Neuronal stem cell (in vitro differentiated cells): ENCODE data around the gene ENPP6.

Source experiments
- DNase-seq: peaks from one replicate; pipeline ENCODE4 v3.0.0-alpha.2; 2013; ENCODE audit warnings: low spot score
- H2AFZ ChIP-seq: one replicate; pipeline ENCODE4 v1.6.1; 2013; ENCODE audit warnings: mild to moderate bottlenecking, low read length, inconsistent platforms
- H2AK5ac ChIP-seq: 2 replicates; pipeline ENCODE4 v1.6.1; 2013; ENCODE audit warnings: low read depth, mild to moderate bottlenecking, inconsistent platforms, low read length, moderate library complexity, mixed read lengths
- H2BK120ac ChIP-seq: 2 replicates; pipeline ENCODE4 v1.6.1; 2013; ENCODE audit warnings: low read depth, mild to moderate bottlenecking, inconsistent platforms, low read length, moderate library complexity, mixed read lengths
- H2BK12ac ChIP-seq: one replicate; pipeline ENCODE4 v1.6.1; 2013; ENCODE audit warnings: low read length, inconsistent platforms
- H2BK15ac ChIP-seq: 2 replicates; pipeline ENCODE4 v1.6.1; 2013; ENCODE audit warnings: mild to moderate bottlenecking, low read length, inconsistent platforms, mixed read lengths
- H2BK5ac ChIP-seq: one replicate; pipeline ENCODE4 v1.6.1; 2013; ENCODE audit warnings: inconsistent platforms, mild to moderate bottlenecking, low read length, moderate library complexity
- H3K14ac ChIP-seq: one replicate; pipeline ENCODE4 v1.6.1; 2013; ENCODE audit warnings: low read length, inconsistent platforms
- H3K18ac ChIP-seq: 2 replicates; pipeline ENCODE4 v1.6.1; 2013; ENCODE audit warnings: low read length, inconsistent platforms
- H3K23ac ChIP-seq: 2 replicates; pipeline ENCODE4 v1.6.1; 2013; ENCODE audit warnings: low read depth, mild to moderate bottlenecking, mixed read lengths, low read length, inconsistent platforms; ENCODE audit not compliant: poor library complexity
- H3K27ac ChIP-seq: replicated peaks from 3 replicates; pipeline ENCODE4 v1.5.1; 2013; ENCODE audit warnings: low read length, inconsistent platforms
- H3K27me3 ChIP-seq, 3 experiments: 2 replicates each; pipeline ENCODE4 v1.6.1; 2013; ENCODE audit warnings: low read length in 3 of 3, mild to moderate bottlenecking in 2 of 3, inconsistent platforms in 1 of 3, low read depth in 1 of 3, mixed read lengths in 1 of 3, moderate library complexity in 1 of 3; ENCODE audit not compliant: control insufficient read depth in 3 of 3, insufficient read depth in 3 of 3
- H3K36me3 ChIP-seq, 2 donors: replicated peaks in 1 of 2; 2 replicates each; pipeline ENCODE4 v1.6.1; 2013; ENCODE audit warnings: low read length in 2 of 2; ENCODE audit not compliant: control insufficient read depth in 2 of 2, insufficient read depth in 2 of 2
- H3K4ac ChIP-seq: 2 replicates; pipeline ENCODE4 v1.6.1; 2013; ENCODE audit warnings: inconsistent platforms, mild to moderate bottlenecking, low read length, moderate library complexity
- H3K4me1 ChIP-seq, 2 donors: 1 replicate in 1 of 2; 2 replicates in 1 of 2; pipeline ENCODE4 v1.6.1; 2013; ENCODE audit warnings: low read length in 2 of 2, low read depth in 1 of 2; ENCODE audit not compliant: control insufficient read depth in 2 of 2, insufficient read depth in 1 of 2
- H3K4me2 ChIP-seq: one replicate; pipeline ENCODE4 v1.6.1; 2013; ENCODE audit warnings: mild to moderate bottlenecking, low read length, inconsistent platforms; ENCODE audit not compliant: insufficient read depth, poor library complexity, severe bottlenecking
- H3K4me3 ChIP-seq, 2 donors: 2 replicates each; pipeline ENCODE4 v1.5.1; 2013; ENCODE audit warnings: low read length in 2 of 2, mild to moderate bottlenecking in 2 of 2, inconsistent platforms in 1 of 2, moderate library complexity in 1 of 2
- H3K79me1 ChIP-seq: one replicate; pipeline ENCODE4 v1.6.1; 2013; ENCODE audit warnings: low read depth, mild to moderate bottlenecking, inconsistent platforms, low read length, moderate library complexity
- H3K9ac ChIP-seq: one replicate; pipeline ENCODE4 v1.6.1; 2013; ENCODE audit warnings: mild to moderate bottlenecking, low read depth, low read length, inconsistent platforms; ENCODE audit not compliant: poor library complexity
- H3K9me3 ChIP-seq, 2 donors: replicated peaks in 1 of 2; 2 replicates each; pipeline versions ENCODE3 to v1.6.1; 2013; ENCODE audit warnings: low read length in 2 of 2, mild to moderate bottlenecking in 2 of 2, inconsistent platforms in 1 of 2, low read depth in 1 of 2, mixed read lengths in 1 of 2, moderate library complexity in 1 of 2; ENCODE audit not compliant: control insufficient read depth in 2 of 2, insufficient read depth in 1 of 2
- H4K8ac ChIP-seq: one replicate; pipeline ENCODE4 v1.6.1; 2013; ENCODE audit warnings: low read depth, mild to moderate bottlenecking, inconsistent platforms, low read length, moderate library complexity
- H4K91ac ChIP-seq: one replicate; pipeline ENCODE4 v1.6.1; 2013; ENCODE audit warnings: low read length, low read depth, mild to moderate bottlenecking, inconsistent platforms; ENCODE audit not compliant: poor library complexity
- WGBS, 2 donors: extraction: QIAGEN DNeasy Blood & Tissue Kit; methylation state at CpG; one replicate each; pipeline ENCODE4 v1.1.7; 2013; ENCODE audit warnings: missing lambda C conversion rate in 2 of 2, mixed read lengths in 1 of 2; ENCODE audit not compliant: insufficient read length in 2 of 2, insufficient replicate concordance in 1 of 2; ENCODE audit errors: extremely low coverage in 2 of 2; 5-methylcytosine and 5-hydroxymethylcytosine counted together

The ENPP6 gene

DNA sequence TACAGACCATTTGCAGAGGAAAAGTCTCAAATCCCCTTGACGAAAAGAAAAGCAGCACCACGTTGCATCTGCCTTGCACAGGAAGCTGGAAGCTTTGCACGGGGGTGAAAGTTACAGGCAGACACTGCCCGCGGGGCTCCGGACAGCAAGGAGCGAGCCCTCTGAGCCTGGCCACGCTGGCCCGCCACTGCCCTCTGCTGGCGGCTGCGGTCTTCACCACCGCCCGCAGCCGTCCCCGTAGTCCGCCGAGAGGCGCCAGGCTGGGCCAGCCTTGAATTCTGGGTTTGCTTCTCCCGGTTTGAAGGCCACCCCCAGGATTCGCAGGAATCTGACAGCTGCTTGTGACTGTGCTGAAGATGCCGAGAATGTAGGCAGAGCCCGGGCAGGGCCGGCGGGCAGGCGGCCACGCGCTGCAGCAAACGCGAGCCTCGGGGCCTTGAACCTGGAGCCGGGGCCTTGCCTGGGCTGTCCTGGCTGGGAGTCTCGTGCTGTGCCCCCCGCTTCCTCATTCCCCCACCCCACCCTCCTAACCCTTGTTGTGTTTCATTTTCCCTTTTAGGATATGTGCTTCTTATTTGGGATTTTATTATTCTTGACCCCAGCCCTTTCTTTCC is 49.2 kb downstream of the ENPP6 start:
- H2BK12ac ChIP-seq, result no peak overlapping the region
- H3K18ac ChIP-seq, result peak overlapping the region; percentile 18
- H3K4me2 ChIP-seq, result peak overlapping the region; percentile 46
- H4K8ac ChIP-seq, result no peak overlapping the region
- no peaks in the 10 kb centered on the region for H3K9me3 ChIP-seq
- H3K79me1 ChIP-seq, result no peaks in the 10 kb centered on the region
- H3K4me3 ChIP-seq, result no peak overlapping the region
- no peak overlapping the region for H3K14ac ChIP-seq
- peaks cover 0 to 4% of the 10 kb centered on the region in 2 donors for H3K4me1 ChIP-seq
- H3K36me3 ChIP-seq, result no peaks in the 10 kb centered on the region
- H2BK15ac ChIP-seq, result no peak overlapping the region
- H3K27me3 ChIP-seq, result peaks cover 0 to 51% (median 10%) of the 10 kb centered on the region in 3 experiments
- H2BK5ac ChIP-seq, result no peak overlapping the region
- no peak overlapping the region for H3K23ac ChIP-seq
- no peak overlapping the region for H2AK5ac ChIP-seq
- no peak overlapping the region for H3K9ac ChIP-seq
- H2BK120ac ChIP-seq, result no peak overlapping the region
- DNase-seq, result peak; percentile 64
- H4K91ac ChIP-seq, result no peak overlapping the region
- no CpG with 5 or more reads among the region's 33 CpGs for WGBS, 2 donors
- H2AFZ ChIP-seq, result peak overlapping the region; percentile 85
- no peak overlapping the region for H3K27ac ChIP-seq
- H3K4ac ChIP-seq, result no peak overlapping the region

GRCh38 chr4:184167576-184167975 is 50.1 kb downstream of the ENPP6 start:
- no peaks in the 10 kb centered on the region for H3K9me3 ChIP-seq
- no peak overlapping the region for H4K8ac ChIP-seq
- H2AFZ ChIP-seq, result no peak overlapping the region
- H3K14ac ChIP-seq, result no peak overlapping the region
- no peaks in the 10 kb centered on the region for H3K36me3 ChIP-seq
- H3K4me3 ChIP-seq, result no peak overlapping the region
- no peak overlapping the region for H2BK12ac ChIP-seq
- peaks cover 0 to 4% of the 10 kb centered on the region in 2 donors for H3K4me1 ChIP-seq
- H3K27me3 ChIP-seq, result peaks cover 0 to 58% (median 10%) of the 10 kb centered on the region in 3 experiments
- H3K23ac ChIP-seq, result no peak overlapping the region
- no peak overlapping the region for H3K4me2 ChIP-seq
- WGBS, 2 donors, result no CpG with 5 or more reads among the region's 9 CpGs
- H3K9ac ChIP-seq, result no peak overlapping the region
- no peak overlapping the region for H2BK120ac ChIP-seq
- no peak overlapping the region for H2BK15ac ChIP-seq
- H2AK5ac ChIP-seq, result no peak overlapping the region
- DNase-seq, result no peak
- H3K4ac ChIP-seq, result no peak overlapping the region
- no peak overlapping the region for H3K27ac ChIP-seq
- H3K79me1 ChIP-seq, result no peaks in the 10 kb centered on the region
- H2BK5ac ChIP-seq, result no peak overlapping the region
- no peak overlapping the region for H3K18ac ChIP-seq
- H4K91ac ChIP-seq, result no peak overlapping the region

GRCh38 chr4:184166736-184167135 is 50.9 kb downstream of the ENPP6 start:
- no peak overlapping the region for H2BK12ac ChIP-seq
- no peak overlapping the region for H3K14ac ChIP-seq
- no peaks in the 10 kb centered on the region for H3K9me3 ChIP-seq
- no peak overlapping the region for H2BK5ac ChIP-seq
- peaks cover 0 to 58% (median 10%) of the 10 kb centered on the region in 3 experiments for H3K27me3 ChIP-seq
- no peak overlapping the region for H2AK5ac ChIP-seq
- WGBS, 2 donors, result no CpG with 5 or more reads among the region's 6 CpGs
- peaks cover 0 to 4% of the 10 kb centered on the region in 2 donors for H3K4me1 ChIP-seq
- DNase-seq, result no peak
- H3K4me3 ChIP-seq, result no peak overlapping the region
- no peak overlapping the region for H3K4ac ChIP-seq
- no peak overlapping the region for H2AFZ ChIP-seq
- no peak overlapping the region for H2BK120ac ChIP-seq
- H3K27ac ChIP-seq, result no peak overlapping the region
- H3K23ac ChIP-seq, result no peak overlapping the region
- H3K9ac ChIP-seq, result no peak overlapping the region
- no peak overlapping the region for H3K18ac ChIP-seq
- no peak overlapping the region for H4K91ac ChIP-seq
- H4K8ac ChIP-seq, result no peak overlapping the region
- no peaks in the 10 kb centered on the region for H3K36me3 ChIP-seq
- H3K4me2 ChIP-seq, result no peak overlapping the region
- H2BK15ac ChIP-seq, result peak overlapping the region; percentile 4
- H3K79me1 ChIP-seq, result no peaks in the 10 kb centered on the region

DNA sequence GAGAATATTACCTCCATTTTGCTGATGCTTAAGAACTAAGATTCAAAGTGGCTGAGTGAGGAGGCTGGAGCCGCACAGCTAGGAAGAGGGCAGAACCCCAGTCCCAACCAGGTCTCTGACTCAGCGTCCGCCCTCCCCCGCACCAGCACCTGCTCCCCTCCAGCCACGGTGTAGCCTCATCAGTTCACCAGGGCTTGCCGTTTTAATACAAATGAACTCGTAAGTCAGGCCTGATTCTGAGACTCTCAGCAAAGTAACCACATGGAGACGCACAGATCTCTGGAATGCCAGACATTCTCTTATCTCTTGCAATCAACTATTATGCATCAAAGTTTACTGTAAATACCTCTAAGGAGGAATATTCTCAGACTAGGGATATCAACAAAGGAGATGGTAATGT is 52.4 kb downstream of the ENPP6 start:
- no peak overlapping the region for H4K91ac ChIP-seq

More for the DNA sequence above, 52.4 kb downstream of the ENPP6 start:
- Histone ChIP-seq H3K27ac (no peak overlapping the region), H2BK12ac (no peak overlapping the region), H2BK15ac (no peak overlapping the region), H3K23ac (no peak overlapping the region), H3K4me1 (peaks cover 0 to 2% of the 10 kb centered on the region in 2 donors), H3K4ac (no peak overlapping the region), H3K9me3 (no peaks in the 10 kb centered on the region), H2BK120ac (no peak overlapping the region), H3K9ac (no peak overlapping the region), H3K4me2 (no peak overlapping the region), H2AK5ac (no peak overlapping the region), H3K14ac (no peak overlapping the region), H3K4me3 (no peak overlapping the region), H3K79me1 (no peaks in the 10 kb centered on the region), H4K8ac (no peak overlapping the region), H2BK5ac (no peak overlapping the region), H2AFZ (no peak overlapping the region), H3K36me3 (no peaks in the 10 kb centered on the region), H3K18ac (no peak overlapping the region), H3K27me3 (peaks cover 0 to 54% (median 10%) of the 10 kb centered on the region in 3 experiments)
- DNase-seq, result no peak
- whole genome bisulfite sequencing, 2 donors, result no CpG with 5 or more reads among the region's 8 CpGs
